ENCODE measurements around the gene PLEKHA4. TPM values are rescaled to one million over a fixed set of nuclear protein-coding genes. Genes with fewer than 3 reads are reported as not detected.
A peak's percentile ranks its signal among the peaks of the same experiment; 100 is the strongest.

PLEKHA4 gene
- total and polyA plus RNA-seq, 9 of the 15 experiments (the other 6 are each of a cell fraction or from before 2014, with no cell fraction given), result 0.07 to 30.8 (median 11.4) TPM

DNA sequence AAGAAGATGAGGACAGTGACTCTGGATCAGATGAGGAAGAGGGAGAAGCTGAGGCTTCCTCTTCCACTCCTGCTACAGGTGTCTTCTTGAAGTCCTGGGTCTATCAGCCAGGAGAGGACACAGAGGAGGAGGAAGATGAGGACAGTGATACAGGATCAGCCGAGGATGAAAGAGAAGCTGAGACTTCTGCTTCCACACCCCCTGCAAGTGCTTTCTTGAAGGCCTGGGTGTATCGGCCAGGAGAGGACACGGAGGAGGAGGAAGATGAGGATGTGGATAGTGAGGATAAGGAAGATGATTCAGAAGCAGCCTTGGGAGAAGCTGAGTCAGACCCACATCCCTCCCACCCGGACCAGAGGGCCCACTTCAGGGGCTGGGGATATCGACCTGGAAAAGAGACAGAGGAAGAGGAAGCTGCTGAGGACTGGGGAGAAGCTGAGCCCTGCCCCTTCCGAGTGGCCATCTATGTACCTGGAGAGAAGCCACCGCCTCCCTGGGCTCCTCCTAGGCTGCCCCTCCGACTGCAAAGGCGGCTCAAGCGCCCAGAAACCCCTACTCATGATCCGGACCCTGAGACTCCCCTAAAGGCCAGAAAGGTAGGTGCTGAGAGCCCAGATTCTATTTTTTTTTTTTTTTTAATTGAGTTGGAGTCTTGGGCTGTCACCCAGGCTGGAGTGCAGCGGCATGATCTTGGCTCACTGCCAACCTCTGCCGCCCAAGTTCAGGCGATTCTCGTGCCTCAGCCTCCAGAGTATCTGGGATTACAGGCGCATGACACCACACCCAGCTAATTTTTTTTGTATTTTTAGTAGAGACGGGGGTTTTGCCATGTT is 6.1 kb upstream of the PLEKHA4 start (continued):
- TF ChIP-seq, protein P1, sequence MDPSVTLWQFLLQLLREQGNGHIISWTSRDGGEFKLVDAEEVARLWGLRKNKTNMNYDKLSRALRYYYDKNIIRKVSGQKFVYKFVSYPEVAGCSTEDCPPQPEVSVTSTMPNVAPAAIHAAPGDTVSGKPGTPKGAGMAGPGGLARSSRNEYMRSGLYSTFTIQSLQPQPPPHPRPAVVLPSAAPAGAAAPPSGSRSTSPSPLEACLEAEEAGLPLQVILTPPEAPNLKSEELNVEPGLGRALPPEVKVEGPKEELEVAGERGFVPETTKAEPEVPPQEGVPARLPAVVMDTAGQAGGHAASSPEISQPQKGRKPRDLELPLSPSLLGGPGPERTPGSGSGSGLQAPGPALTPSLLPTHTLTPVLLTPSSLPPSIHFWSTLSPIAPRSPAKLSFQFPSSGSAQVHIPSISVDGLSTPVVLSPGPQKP (CRISPR knock-in tag; IDR thresholded peaks at IDR 0.05), result no peak
- TF ChIP-seq CBFA2T3 (IDR thresholded peaks at IDR 0.05) (peak; percentile 71), CBFA2T2 (conservative IDR thresholded peaks at IDR 0.05) (peak; percentile 55), ELF4 (CRISPR knock-in tag; IDR thresholded peaks at IDR 0.05) (peak; percentile 64; the same call in 1 of the 2 replicates), ZNF77 (CRISPR knock-in tag; IDR thresholded peaks at IDR 0.05) (no peak), XRCC3 (IDR thresholded peaks at IDR 0.05) (no peak), CBFB (CRISPR knock-in tag; IDR thresholded peaks at IDR 0.05) (no peak), MAFG (tag; conservative IDR thresholded peaks at IDR 0.05) (no peak), RBFOX2 (IDR thresholded peaks at IDR 0.05; ENCODE audit: low read depth, low read length) (peak; percentile 68), FOXK1 (CRISPR knock-in tag; IDR thresholded peaks at IDR 0.05; ENCODE audit: borderline replicate concordance) (no peak), ZBED1 (IDR thresholded peaks at IDR 0.05) (no peak), RBM15 (IDR thresholded peaks at IDR 0.05; ENCODE audit: insufficient read depth, low read length) (no peak), KLF6 (CRISPR knock-in tag; IDR thresholded peaks at IDR 0.05; ENCODE audit: borderline replicate concordance) (0 out of 2 replicates have a peak, but pooled peaks have one; percentile 7)
- TF ChIP-seq, protein P2, sequence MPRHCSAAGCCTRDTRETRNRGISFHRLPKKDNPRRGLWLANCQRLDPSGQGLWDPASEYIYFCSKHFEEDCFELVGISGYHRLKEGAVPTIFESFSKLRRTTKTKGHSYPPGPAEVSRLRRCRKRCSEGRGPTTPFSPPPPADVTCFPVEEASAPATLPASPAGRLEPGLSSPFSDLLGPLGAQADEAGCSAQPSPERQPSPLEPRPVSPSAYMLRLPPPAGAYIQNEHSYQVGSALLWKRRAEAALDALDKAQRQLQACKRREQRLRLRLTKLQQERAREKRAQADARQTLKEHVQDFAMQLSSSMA (CRISPR knock-in tag; IDR thresholded peaks at IDR 0.05), result no peak
- TF ChIP-seq, protein P3, sequence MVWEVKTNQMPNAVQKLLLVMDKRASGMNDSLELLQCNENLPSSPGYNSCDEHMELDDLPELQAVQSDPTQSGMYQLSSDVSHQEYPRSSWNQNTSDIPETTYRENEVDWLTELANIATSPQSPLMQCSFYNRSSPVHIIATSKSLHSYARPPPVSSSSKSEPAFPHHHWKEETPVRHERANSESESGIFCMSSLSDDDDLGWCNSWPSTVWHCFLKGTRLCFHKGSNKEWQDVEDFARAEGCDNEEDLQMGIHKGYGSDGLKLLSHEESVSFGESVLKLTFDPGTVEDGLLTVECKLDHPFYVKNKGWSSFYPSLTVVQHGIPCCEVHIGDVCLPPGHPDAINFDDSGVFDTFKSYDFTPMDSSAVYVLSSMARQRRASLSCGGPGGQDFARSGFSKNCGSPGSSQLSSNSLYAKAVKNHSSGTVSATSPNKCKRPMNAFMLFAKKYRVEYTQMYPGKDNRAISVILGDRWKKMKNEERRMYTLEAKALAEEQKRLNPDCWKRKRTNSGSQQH (CRISPR knock-in tag; IDR thresholded peaks at IDR 0.05), result no peak
- TF ChIP-seq, protein P4, sequence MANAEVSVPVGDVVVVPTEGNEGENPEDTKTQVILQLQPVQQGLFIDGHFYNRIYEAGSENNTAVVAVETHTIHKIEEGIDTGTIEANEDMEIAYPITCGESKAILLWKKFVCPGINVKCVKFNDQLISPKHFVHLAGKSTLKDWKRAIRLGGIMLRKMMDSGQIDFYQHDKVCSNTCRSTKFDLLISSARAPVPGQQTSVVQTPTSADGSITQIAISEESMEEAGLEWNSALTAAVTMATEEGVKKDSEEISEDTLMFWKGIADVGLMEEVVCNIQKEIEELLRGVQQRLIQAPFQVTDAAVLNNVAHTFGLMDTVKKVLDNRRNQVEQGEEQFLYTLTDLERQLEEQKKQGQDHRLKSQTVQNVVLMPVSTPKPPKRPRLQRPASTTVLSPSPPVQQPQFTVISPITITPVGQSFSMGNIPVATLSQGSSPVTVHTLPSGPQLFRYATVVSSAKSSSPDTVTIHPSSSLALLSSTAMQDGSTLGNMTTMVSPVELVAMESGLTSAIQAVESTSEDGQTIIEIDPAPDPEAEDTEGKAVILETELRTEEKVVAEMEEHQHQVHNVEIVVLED (CRISPR knock-in tag; IDR thresholded peaks at IDR 0.05), result no peak
- TF ChIP-seq, protein P5, sequence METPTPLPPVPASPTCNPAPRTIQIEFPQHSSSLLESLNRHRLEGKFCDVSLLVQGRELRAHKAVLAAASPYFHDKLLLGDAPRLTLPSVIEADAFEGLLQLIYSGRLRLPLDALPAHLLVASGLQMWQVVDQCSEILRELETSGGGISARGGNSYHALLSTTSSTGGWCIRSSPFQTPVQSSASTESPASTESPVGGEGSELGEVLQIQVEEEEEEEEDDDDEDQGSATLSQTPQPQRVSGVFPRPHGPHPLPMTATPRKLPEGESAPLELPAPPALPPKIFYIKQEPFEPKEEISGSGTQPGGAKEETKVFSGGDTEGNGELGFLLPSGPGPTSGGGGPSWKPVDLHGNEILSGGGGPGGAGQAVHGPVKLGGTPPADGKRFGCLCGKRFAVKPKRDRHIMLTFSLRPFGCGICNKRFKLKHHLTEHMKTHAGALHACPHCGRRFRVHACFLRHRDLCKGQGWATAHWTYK (CRISPR knock-in tag; IDR thresholded peaks at IDR 0.05), result 0 out of 2 replicates have a peak, but pooled peaks have one; percentile 44
- TF ChIP-seq, protein P6, sequence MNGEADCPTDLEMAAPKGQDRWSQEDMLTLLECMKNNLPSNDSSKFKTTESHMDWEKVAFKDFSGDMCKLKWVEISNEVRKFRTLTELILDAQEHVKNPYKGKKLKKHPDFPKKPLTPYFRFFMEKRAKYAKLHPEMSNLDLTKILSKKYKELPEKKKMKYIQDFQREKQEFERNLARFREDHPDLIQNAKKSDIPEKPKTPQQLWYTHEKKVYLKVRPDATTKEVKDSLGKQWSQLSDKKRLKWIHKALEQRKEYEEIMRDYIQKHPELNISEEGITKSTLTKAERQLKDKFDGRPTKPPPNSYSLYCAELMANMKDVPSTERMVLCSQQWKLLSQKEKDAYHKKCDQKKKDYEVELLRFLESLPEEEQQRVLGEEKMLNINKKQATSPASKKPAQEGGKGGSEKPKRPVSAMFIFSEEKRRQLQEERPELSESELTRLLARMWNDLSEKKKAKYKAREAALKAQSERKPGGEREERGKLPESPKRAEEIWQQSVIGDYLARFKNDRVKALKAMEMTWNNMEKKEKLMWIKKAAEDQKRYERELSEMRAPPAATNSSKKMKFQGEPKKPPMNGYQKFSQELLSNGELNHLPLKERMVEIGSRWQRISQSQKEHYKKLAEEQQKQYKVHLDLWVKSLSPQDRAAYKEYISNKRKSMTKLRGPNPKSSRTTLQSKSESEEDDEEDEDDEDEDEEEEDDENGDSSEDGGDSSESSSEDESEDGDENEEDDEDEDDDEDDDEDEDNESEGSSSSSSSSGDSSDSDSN (IDR thresholded peaks at IDR 0.05; ENCODE audit: borderline replicate concordance in 1 of 2, low read depth in 2 of 2, low read length in 2 of 2), result 0 out of 4 replicates have a peak, but pooled peaks of 1 of the 2 experiments have one; percentile 20
